Keratinocyte (primary cell): ENCODE results near the gene HAAO. TPM values are rescaled to one million over a fixed set of nuclear protein-coding genes. Genes with fewer than 3 reads are reported as not detected.

Source experiments
- DNase-seq: peaks from one replicate; pipeline ENCODE4 v3.0.0-alpha.2; 2011; ENCODE audit warnings: low read depth, missing footprints, low spot score
- FAIRE-seq: peaks from 2 replicates; lab custom pipeline; 2011; peaks lifted over from hg19 to GRCh38; lab: Jason Lieb, UNC
- H2AFZ ChIP-seq: 2 replicates; pipeline ENCODE4 v1.6.0; 2012; ENCODE audit warnings: low read length, control low read depth, inconsistent platforms; ENCODE audit not compliant: control insufficient read depth
- H3K27ac ChIP-seq: 2 replicates; pipeline ENCODE4 v1.5.1; 2011; ENCODE audit warnings: low read length; ENCODE audit not compliant: control insufficient read depth, insufficient read depth
- H3K27me3 ChIP-seq: 3 replicates; pipeline ENCODE4 v1.6.0; 2011; ENCODE audit warnings: low read length; ENCODE audit not compliant: control insufficient read depth, insufficient read depth; ENCODE audit errors: extremely low read depth
- H3K36me3 ChIP-seq, 2 experiments: 2 replicates in 1 of 2; 3 replicates in 1 of 2; pipeline ENCODE4 v1.5.1; 2011; ENCODE audit warnings: low read length in 2 of 2, mild to moderate bottlenecking in 1 of 2; ENCODE audit not compliant: control insufficient read depth in 2 of 2, insufficient read depth in 2 of 2; ENCODE audit errors: extremely low read depth in 1 of 2
- H3K4me1 ChIP-seq: 3 replicates; pipeline ENCODE4 v1.5.1; 2011; ENCODE audit warnings: low read length; ENCODE audit not compliant: control insufficient read depth, insufficient read depth; ENCODE audit errors: extremely low read depth
- H3K4me2 ChIP-seq: 3 replicates; pipeline ENCODE4 v1.6.0; 2011; ENCODE audit warnings: low read depth, low read length; ENCODE audit not compliant: control insufficient read depth, insufficient read depth; ENCODE audit errors: extremely low read depth
- H3K4me3 ChIP-seq, 3 experiments: fragments of 200-600 bp in 1 of 3; sonication (generic) in 1 of 3; 2 replicates in 2 of 3; 3 replicates in 1 of 3; pipeline ENCODE4 v1.5.1; 2011 to 2016; ENCODE audit warnings: low read length in 3 of 3, mild to moderate bottlenecking in 3 of 3, control low read depth in 2 of 3, inconsistent platforms in 1 of 3, low read depth in 1 of 3, mixed read lengths in 1 of 3, mixed run types in 1 of 3, moderate library complexity in 1 of 3; ENCODE audit not compliant: control insufficient read depth in 2 of 3, insufficient read depth in 2 of 3; ENCODE audit errors: extremely low read depth in 1 of 3
- H3K79me2 ChIP-seq: 2 replicates; pipeline ENCODE4 v1.6.0; 2012; ENCODE audit warnings: low read length; ENCODE audit not compliant: control insufficient read depth, insufficient read depth
- H3K9ac ChIP-seq: 3 replicates; pipeline ENCODE4 v1.6.0; 2011; ENCODE audit warnings: low read length; ENCODE audit not compliant: control insufficient read depth, insufficient read depth; ENCODE audit errors: extremely low read depth
- H3K9me1 ChIP-seq: 3 replicates; pipeline ENCODE4 v1.6.0; 2011; ENCODE audit warnings: low read length; ENCODE audit not compliant: control insufficient read depth, insufficient read depth; ENCODE audit errors: extremely low read depth
- H3K9me3 ChIP-seq: 2 replicates; pipeline ENCODE4 v1.5.1; 2012; ENCODE audit warnings: low read depth, low read length; ENCODE audit not compliant: control insufficient read depth
- H4K20me1 ChIP-seq: 3 replicates; pipeline ENCODE4 v1.6.0; 2011; ENCODE audit warnings: low read length; ENCODE audit not compliant: control insufficient read depth, insufficient read depth; ENCODE audit errors: extremely low read depth
- EZH2 ChIP-seq: IDR thresholded peaks from one replicate; pipeline ENCODE4 v1.6.1; 2012; ENCODE audit warnings: inconsistent platforms, mild to moderate bottlenecking, low read length, moderate library complexity
- dilution Hi-C: fragments of 300-500 bp; cut with MboI; formaldehyde crosslinking; loops from one replicate; pipeline ENCODE4 v1.7.0; 2020; ENCODE audit warnings: low sequenced_read_pairs; ENCODE audit not compliant: extremely low pct_ligation_motif_present
- polyA plus RNA-seq, 5 experiments: library from polyadenylated mRNA; depleted of rRNA in 3 of 5; stranded (reverse) in 3 of 5; stranded (forward) in 1 of 5; unstranded in 1 of 5; fragments of >200 nt; gene quantifications; 1 replicate in 1 of 5; 2 replicates in 3 of 5; 3 replicates in 1 of 5; pipeline versions ENCODE4 v1.2.1 to v1.2.3, GENCODE V29; 2011 to 2012; ENCODE audit warnings: missing spikeins in 2 of 5, low read depth in 1 of 5, low replicate concordance in 1 of 5
- TF ChIP-seq, protein P1 (sequence below), 3 experiments: IDR thresholded peaks in 1 of 3; conservative IDR thresholded peaks in 1 of 3; optimal IDR thresholded peaks in 1 of 3; 2 replicates in 2 of 3; 3 replicates in 1 of 3; pipeline versions ENCODE3 to v1.5.1; 2011; ENCODE audit warnings: low read length in 3 of 3, mild to moderate bottlenecking in 3 of 3, moderate library complexity in 2 of 3, control low read depth in 1 of 3, inconsistent platforms in 1 of 3; ENCODE audit not compliant: insufficient read depth in 2 of 3; ENCODE audit errors: extremely low read depth in 1 of 3

HAAO gene
- polyA plus RNA-seq, 1 donor (not counting 4 experiments of a cell fraction or from before 2014, with no cell fraction given): 0.08 TPM

DNA sequence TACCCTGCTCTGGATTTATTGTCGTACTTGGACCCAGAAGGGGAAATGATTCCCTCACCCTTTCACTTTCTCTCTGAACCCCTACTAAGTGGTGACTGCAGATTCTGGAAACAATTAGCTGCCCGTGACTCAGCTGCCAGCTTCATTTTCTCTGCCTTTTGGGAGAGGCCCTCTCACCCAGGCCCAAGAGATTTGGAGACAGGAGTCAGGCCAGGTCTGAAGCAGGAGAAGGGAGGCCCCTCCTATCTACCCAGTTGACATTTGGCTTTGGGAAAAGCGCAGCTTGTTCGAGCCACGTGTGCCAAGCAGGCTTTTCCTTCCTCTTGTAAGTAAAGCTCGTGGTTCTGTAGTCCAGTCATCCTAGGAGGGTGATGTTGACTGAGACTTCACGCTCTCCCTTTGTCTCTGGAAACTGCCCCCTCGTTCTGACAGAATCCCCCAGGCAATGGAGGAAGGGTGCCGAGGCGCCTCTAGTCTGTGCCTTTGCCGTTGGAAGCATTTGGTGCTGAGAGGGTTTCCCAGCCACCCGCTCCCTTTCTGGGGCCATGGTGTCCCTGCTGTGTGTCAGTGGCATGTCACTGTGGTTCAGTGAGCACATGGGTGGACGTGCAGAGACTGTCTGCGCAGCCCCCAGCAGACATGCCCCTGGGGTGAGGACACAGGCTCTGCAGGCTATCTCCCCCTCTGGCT, 37.0 kb downstream of the HAAO start:
- Histone ChIP-seq H4K20me1 (peaks cover 2% of the 10 kb centered on the region), H3K36me3 (peaks cover 0 to 2% of the 10 kb centered on the region in 2 experiments), H3K9me1 (no peaks in the 10 kb centered on the region), H3K4me2 (no peak overlapping the region), H3K4me1 (no peaks in the 10 kb centered on the region), H3K27me3 (no peaks in the 10 kb centered on the region), H3K9ac (no peak overlapping the region), H2AFZ (no peak overlapping the region), H3K4me3 (no peak overlapping the region), H3K27ac (no peak overlapping the region), H3K79me2 (no peaks in the 10 kb centered on the region), H3K9me3 (no peaks in the 10 kb centered on the region)
- TF ChIP-seq, protein P1, sequence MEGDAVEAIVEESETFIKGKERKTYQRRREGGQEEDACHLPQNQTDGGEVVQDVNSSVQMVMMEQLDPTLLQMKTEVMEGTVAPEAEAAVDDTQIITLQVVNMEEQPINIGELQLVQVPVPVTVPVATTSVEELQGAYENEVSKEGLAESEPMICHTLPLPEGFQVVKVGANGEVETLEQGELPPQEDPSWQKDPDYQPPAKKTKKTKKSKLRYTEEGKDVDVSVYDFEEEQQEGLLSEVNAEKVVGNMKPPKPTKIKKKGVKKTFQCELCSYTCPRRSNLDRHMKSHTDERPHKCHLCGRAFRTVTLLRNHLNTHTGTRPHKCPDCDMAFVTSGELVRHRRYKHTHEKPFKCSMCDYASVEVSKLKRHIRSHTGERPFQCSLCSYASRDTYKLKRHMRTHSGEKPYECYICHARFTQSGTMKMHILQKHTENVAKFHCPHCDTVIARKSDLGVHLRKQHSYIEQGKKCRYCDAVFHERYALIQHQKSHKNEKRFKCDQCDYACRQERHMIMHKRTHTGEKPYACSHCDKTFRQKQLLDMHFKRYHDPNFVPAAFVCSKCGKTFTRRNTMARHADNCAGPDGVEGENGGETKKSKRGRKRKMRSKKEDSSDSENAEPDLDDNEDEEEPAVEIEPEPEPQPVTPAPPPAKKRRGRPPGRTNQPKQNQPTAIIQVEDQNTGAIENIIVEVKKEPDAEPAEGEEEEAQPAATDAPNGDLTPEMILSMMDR (optimal IDR thresholded peaks at IDR 0.05 in 1 of 3, IDR thresholded peaks at IDR 0.05 in 1 of 3, conservative IDR thresholded peaks at IDR 0.05 in 1 of 3; ENCODE audit: extremely low read depth in 1 of 3, insufficient read depth in 2 of 3, low read length in 3 of 3): no peak
- TF ChIP-seq EZH2: no peak
- no peak for DNase-seq
- FAIRE-seq: no peak
- dilution Hi-C loops: no loop called here

GRCh38 chr2:42754776-42755140, 37.6 kb downstream of the HAAO start:
- no peak for DNase-seq
- no peak overlapping the region for H3K4me2 ChIP-seq
- no peak overlapping the region for H3K9ac ChIP-seq

More at GRCh38 chr2:42754776-42755140, 37.6 kb downstream of the HAAO start:
- Histone ChIP-seq H4K20me1 (no peaks in the 10 kb centered on the region), H2AFZ (no peak overlapping the region), H3K36me3 (peaks cover 0 to 2% of the 10 kb centered on the region in 2 experiments), H3K79me2 (no peaks in the 10 kb centered on the region), H3K4me1 (no peaks in the 10 kb centered on the region), H3K4me3 (no peak overlapping the region), H3K9me3 (no peaks in the 10 kb centered on the region), H3K27me3 (no peaks in the 10 kb centered on the region), H3K27ac (no peak overlapping the region), H3K9me1 (no peaks in the 10 kb centered on the region)
- no peak for FAIRE-seq
- dilution Hi-C loops: no loop called here
- TF ChIP-seq EZH2: no peak
- TF ChIP-seq, protein P1 (optimal IDR thresholded peaks at IDR 0.05 in 1 of 3, IDR thresholded peaks at IDR 0.05 in 1 of 3, conservative IDR thresholded peaks at IDR 0.05 in 1 of 3; ENCODE audit: extremely low read depth in 1 of 3, insufficient read depth in 2 of 3, low read length in 3 of 3): no peak
